ENCODE data around the gene NOVA1.
"Not testable (repeated sequence)": the region's sequence is repeated elsewhere in the genome, so short reads cannot be mapped to it uniquely, and the experiment has no call there.

The NOVA1 gene, protein sequence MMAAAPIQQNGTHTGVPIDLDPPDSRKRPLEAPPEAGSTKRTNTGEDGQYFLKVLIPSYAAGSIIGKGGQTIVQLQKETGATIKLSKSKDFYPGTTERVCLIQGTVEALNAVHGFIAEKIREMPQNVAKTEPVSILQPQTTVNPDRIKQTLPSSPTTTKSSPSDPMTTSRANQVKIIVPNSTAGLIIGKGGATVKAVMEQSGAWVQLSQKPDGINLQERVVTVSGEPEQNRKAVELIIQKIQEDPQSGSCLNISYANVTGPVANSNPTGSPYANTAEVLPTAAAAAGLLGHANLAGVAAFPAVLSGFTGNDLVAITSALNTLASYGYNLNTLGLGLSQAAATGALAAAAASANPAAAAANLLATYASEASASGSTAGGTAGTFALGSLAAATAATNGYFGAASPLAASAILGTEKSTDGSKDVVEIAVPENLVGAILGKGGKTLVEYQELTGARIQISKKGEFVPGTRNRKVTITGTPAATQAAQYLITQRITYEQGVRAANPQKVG

DNA sequence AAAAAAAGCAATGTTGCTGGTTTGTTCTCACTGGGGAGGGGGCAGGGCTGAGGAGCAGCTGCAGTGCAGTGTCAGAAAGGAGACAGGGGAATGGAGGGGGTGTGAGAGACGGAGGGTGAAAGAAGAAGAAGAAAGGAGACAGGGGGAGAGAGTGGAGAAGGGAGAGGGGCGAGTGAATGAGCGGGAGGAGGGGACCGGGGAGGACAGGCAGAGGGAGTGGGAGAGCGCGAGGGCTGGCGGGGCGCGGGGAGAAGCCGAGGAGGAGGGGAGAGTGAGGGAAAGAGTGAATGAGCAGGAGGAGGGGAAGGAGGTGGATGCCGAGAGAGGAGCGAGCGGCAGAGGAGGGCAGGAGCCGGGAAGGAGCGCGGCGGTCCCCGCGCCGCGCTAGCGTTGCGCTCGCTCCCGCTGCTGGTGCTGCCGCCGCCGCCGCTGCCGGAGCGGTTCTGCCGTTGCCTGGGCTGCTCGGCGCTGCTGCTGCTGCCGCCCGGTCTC, at the start of gene NOVA1:
Gene NOVA1 (minus strand): TSS at position 445 of the 492 bp plus-strand sequence. CDS start 597 bp downstream, outside the sequence.
- DNase-seq (ENCODE audit: low read depth): no peak

DNA sequence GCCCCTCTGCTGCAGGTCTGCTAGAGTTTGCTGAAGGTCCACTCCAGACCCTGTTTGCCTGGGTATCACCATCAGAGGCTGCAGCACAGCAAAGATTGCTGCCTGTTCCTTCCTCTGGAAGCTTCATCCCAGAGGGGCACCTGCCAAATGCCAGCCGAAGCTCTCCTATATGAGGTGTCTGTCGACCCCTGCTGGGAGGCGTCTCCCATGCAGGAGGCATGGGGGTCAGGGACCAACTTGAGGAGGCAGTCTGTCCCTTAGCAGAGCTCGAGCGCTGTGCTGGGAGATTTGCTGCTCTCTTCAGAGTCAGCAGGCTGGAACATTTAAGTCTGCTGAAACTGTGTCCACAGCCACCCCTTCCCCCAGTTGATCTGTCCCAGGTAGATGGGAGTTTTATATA, 47.2 kb upstream of the NOVA1 start:
- not testable (repeated sequence) for DNase-seq (ENCODE audit: low read depth)

DNA sequence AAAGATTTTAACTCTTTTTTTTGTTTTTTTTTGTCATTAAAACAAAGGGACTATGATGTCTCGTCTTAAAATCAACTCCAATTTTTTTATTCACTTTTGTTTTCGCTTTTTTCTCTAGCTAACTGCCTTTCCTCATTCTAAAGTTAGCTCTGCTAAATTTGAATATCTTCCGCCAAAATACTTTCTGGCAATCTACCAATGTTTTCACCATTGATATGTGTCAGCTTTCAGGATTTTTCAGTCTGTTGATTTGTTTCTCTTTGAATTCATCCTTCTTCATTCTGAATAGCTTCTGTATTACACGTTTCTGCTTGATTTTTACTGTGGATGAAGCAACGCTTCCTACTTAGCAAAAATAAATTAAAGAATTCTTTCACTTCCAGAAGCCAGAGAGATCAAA, 38.7 kb upstream of the NOVA1 start:
- no peak for DNase-seq (ENCODE audit: low read depth)

DNA sequence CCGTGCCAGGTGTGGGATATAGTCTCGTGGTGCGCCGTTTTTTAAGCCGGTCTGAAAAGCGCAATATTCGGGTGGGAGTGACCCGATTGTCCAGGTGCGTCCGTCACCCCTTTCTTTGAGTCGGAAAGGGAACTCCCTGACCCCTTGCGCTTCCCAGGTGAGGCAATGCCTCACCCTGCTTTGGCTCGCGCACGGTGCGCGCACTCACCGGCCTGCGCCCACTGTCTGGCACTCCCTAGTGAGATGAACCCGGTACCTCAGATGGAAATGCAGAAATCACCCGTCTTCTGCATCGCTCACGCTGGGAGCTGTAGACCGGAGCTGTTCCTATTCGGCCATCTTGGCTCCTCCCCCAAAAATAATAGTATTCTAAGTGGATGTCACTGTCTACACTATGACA, 37.1 kb upstream of the NOVA1 start:
- not testable (repeated sequence) for DNase-seq (ENCODE audit: low read depth)

DNA sequence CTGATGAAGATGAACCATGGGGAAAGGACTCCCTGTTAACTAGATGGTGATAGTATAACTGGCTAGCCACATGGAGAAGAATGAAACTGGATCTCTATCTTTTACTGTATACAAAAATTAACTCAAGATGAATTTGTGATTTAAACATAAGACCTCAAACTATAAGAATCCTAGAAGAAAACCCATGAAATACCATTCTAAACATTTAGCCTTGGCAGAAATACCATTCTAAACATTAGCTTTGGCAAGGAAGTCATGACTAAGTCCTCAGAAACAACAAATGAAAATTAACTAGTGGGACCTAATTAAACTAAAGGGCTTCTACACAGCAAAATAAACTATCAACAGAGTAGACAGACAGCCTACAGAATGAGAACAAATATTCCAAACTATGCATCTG, 28.4 kb upstream of the NOVA1 start:
- DNase-seq (ENCODE audit: low read depth): no peak

DNA sequence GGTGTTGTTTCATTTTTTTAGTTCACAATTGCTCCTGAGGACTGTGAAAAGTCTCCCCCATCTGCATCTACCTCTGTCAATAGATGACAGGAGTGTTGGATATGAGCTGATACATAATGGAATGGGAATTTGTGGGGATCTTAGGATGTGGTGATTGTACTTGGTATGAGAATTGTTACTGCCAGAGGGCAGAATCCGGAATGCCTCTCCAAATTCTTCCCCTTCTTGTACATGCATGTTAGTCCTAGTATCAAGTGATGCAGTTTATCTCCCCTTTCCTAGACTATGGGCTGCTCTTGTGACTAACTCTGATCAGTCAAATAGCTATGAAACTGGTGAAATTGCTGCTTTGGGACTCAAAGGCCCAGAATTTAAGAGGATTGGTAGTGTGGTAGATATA, 24.8 kb upstream of the NOVA1 start:
- DNase-seq (ENCODE audit: low read depth): no peak

DNA sequence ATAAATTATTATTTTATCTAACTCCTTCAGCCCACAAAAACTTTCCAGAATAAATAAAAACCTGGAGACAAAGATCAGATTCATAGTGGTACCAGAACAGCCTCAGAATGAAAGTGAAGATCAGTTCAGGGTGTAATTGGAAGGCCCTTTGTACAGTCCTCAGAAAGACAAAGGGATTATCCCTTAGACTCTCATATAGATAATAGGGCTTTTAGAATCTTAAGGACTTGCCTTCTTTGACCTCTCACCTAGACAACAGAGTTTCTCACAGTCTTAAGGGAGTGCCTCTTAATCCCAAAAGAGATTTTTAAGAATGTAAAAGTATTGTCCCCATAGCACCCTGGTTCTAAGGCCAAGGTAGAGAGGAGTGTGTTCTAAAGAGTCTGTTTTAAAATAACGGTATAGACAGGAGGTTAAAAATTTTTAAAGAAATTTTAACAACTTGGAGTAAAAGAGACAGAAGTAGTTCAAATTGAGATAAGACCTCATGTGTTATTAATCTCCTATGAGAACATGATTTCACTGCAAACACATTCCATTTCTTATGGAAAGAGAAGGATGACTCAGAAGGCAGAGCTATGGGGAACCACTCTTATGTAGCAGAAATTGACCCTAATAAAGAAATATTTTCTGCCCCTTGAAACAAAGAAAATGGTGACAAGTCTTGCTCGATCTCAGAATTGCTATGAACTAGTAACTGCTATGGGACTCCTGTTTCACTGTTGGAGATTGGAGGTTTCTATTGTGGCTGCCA, 24.2 kb upstream of the NOVA1 start:
- no peak for DNase-seq (ENCODE audit: low read depth)

DNA sequence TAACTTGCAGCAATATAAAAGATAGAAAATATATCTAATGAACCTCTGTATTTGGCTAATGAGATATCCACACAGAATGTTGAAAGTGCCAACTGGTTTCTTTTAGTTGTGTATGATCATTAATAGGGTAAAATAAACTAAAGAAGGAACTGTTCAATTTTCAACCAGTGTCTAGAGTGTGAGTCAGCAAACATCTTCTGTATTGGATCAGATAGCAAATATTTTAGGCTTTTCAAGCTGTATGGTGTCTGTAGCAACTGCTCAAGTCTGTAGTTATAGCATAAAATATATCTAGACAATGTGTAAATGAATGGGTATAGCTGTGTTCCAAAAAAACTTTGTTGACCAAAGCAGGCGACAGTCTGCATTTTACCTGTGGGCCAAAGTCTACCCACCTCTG, 23.5 kb upstream of the NOVA1 start:
- DNase-seq (ENCODE audit: low read depth): no peak

DNA sequence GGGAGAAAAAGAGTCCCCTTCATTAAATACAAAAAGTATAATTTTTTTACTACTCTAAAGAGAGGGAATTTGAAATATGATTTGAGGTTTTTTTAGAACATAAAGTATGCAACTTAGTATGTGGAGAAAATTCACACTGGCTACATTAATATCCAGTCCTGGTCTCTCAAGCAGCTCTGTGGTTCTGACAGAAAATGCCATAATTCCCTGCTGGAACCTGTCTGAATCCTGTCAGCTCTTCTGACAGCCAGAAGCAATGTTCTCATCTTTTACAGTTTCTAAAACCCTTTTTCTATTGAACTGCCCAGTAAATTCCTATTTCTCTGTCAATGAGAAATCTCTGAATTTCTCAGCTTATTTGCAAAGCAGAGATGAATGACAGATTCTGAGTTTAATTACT, 13.4 kb upstream of the NOVA1 start:
- no peak for DNase-seq (ENCODE audit: low read depth)

DNA sequence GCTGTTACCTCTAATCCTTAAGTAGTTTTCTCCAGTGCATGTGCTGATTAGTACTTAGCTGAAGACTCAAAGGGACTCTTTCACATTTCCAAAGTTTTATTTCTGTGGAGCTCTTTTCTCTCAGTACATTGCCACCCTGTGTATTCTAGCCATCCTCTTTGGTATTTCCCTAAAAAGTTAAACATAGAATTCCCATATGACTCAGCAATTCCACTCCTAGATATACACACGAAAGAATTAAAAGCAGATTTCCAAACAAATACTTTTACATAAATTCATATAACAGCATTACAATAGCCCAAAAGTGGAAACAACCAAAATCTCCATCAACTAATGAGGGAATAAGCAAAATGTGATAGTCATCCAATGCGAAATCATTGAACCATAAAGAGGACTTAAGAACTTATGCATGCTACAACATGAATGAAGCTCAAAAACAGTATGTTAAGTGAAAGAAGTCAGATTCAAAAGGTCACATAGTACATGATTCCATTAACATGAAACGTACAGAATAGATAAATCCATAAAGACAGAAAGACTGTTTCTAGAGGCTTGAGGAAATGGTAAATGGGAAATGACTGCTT, 9.0 kb upstream of the NOVA1 start:
- no peak for DNase-seq (ENCODE audit: low read depth)

DNA sequence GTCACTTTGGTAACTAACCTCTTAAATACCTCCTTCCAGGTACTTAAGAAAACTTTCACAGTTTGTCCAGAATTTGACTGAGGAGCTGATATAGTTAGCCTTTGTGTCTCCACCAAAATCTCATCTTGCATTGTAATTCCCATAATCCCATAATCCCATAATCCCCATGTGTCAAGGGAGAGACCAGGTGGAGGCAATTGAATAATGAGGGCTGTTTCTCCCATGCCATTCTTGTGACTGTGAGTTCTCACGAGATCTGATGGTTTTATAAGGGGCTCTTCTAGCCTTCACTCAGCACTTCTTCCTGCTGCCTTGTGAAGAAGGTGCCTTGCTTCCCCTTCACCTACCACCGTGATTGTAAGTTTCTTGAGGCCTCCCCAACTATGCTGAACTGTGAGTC, 7.8 kb upstream of the NOVA1 start:
- no peak for DNase-seq (ENCODE audit: low read depth)

DNA sequence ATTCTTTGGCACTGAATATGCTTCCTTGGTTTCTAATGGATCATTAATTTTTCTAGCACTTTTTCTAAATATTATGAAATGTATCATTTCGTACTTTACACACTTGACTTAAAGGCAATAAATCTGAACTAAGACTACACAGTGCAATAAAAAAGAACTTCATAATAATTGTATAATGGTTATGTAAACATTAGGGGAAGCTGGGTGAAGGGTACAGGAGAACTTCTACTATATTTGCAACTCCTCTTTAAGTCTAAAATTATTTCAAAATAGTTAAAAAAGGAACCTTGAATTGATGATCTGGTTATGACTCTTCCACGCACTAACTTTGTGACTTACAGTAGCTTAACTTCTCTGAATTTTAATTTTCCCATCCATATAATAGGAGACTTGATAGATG, 5.1 kb upstream of the NOVA1 start:
- DNase-seq (ENCODE audit: low read depth): no peak

DNA sequence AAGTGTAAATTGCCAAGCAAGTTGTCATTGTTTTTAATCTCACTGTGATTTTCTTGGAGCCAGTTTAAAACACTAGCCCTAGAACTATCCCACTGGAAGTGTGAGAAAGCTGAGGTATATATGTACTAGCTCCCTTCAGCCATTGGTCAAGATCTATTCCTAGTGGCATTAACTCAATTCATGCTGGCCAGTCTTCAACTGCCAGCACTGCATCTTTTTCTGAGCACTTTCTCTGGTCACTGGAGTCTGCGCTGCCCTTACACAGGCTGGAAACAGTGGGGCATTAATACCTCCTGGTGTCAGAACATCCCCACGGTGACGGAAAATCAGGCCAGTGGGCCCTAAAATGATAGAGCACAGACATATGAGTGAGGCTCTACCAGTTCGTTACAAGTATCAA, 4.0 kb upstream of the NOVA1 start:
- no peak for DNase-seq (ENCODE audit: low read depth)

DNA sequence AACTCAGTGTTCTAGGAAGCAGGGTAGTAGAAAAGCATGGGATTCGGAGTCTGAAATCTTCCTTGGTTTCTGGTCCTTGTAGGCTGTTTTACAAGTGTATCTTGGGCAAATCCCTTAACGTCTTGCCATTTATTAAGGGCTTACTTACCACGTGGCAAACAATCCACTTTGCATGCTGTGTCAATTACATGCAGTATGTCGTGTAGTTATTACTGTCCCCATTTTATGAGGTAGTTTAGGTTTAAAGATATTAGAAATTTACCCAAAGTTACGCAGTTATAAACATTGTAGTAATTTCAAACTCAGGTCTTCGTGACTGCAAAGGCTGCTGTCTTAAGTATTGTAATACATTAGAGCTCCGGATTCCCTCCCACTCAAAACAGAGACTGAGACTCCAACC, 1.5 kb upstream of the NOVA1 start:
- DNase-seq (ENCODE audit: low read depth): no peak

DNA sequence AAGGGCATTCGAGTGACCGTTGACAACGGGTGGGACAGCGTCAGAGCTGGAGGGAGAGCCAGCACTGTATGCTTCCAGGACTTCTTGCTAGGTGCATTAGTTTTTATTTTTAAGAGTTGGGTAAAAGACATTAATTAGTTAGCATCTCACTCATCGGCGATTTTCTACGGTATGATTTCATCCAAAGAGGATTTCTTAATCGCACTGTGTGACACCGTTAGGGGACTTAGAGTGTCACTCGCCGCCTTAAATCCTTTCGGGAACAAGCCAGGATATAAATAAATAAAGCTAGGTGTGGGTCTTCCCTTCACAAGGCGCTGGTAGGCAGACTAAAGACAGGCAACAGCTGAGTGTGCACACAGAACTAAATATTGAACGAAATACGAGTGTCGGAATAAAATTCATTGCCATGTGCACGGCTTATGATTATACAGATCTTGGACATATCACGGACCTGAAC, 869 bp upstream of the NOVA1 start:
- no peak for DNase-seq (ENCODE audit: low read depth)

DNA sequence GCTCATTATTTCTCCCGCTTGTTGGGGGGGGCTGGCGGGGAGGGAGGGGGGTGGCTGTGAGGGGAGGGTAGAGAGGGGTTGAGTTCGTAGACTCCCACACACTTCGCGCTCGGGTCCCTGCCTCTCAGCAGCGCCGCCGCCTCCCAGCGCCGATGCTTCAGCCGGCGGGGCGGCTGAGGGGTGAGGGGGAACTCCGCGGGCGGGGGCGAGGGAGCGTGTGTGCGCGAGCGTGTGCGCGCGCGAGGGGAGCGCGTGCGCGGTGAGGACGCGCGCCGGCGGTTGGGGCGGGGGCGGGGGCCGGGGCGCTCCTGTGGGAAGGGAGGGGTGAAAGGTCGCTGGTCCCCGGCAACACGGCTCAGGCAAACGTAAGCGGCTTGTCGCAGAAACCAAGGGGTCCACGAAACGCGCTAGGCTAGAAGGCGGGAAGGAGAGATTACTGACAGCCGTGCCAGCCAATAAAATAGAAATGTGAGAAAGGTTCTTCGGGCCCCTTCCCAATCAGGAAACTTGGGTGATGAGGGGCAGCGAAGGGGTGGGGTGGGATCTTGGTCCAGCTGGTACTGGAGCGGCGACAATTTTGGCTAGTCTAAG, 343 bp upstream of the NOVA1 start:
- DNase-seq (ENCODE audit: low read depth): no peak

DNA sequence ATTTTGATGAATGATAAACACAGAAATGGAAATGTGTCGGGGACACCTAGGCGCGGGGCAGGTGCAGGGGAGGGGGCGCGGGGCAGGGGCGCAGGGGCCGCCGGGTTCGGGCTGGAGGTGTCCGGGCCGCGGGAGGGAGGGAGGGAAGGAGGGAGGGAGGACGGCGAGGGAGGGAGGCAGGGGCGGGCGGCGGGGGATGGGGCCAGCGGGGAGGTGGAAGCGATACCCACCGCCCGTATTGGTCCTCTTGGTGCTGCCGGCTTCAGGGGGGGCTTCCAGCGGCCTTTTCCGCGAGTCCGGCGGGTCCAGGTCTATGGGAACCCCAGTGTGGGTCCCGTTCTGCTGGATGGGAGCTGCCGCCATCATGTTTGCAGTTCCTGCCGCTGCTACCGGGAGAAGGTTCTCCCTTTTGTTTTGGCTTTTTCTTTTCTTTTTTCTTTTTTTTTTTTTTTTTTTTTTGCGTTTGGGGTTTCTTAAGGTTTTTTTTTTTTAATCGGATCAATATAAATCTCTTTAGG, 703 bp downstream of the NOVA1 start:
- DNase-seq (ENCODE audit: low read depth): no peak

DNA sequence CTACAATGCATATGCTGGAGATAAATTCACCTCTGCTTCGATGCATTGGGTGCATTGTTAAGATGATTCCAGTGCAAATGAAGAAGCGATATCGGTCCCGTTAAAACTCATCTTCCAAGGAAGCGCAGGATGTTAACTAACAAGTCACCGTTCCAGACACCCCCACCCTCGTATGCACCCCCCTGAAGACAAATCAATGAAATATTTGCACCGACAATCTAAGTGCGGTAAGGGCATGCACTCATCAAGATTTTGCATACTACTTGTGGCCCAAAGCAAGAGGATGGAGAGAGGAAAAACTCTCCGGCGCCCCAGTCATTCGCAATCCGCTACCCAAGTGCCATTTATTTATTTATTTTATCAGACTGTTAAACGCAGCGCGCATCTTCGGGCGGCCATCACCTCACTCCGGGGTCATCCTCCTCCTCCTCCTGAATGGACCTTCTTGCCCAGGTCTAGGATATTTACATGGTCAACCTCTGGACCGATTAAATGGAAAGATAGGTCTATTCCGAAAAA, 1.2 kb downstream of the NOVA1 start:
- DNase-seq (ENCODE audit: low read depth): no peak

DNA sequence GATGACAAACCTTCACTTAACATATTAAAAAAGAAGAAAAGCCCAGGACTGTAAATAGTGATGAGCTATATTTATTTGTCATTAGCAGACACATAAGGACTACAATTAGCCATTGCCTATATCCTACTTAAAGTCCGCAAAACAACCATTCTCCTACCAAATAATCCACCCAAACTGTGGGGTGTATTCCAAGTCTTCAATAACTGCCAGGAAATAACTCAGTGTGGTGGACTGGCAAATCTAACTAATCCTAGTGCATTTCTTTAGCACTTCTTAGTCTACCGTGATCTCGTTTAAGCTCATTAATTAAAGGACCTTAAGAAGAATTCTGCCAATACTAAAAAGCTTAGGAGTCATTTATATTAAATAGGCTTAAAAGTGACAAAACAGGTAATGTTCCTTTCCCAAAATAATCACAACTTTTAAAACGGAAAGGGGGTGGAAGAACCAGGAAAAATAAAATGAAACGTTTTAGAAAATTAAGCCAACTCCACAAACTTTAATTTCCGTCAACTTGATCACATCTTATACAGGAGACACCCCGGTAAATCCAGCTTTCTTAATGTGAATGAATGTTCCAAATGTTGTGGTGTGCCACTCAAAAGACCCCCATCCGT, 1.8 kb downstream of the NOVA1 start:
- no peak for DNase-seq (ENCODE audit: low read depth)

DNA sequence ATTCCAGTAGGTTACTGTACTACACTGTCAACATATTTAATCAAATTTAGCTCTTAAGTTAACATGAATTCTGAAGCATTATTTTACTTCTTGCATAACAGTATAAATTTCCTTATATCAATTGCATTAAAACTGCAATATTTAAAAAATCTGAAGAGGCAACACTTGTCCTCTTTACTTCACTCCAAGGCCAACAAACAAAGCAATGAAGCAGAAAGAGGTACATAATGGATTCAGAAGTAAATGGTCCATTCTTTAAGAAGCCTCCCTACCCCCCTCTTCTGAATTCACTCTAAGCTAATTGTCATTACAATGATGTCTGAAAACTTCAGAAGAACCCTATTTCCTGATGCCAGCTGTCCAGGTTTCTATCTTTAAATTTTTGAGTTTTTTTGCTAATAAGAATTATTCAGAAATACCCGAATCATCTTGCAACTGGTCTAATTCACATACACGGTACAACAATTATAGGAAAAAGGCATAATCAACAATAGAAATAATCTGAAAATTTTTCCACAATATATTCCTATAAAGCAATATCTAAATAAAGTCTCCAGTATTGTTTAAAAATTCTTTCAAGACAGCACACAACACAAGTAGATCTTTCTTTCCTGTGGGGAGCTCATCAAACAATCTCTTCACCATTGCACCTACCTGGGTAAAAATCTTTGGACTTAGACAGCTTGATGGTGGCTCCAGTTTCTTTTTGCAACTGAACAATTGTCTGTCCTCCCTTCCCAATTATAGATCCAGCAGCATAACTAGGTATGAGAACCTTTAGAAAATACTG, 2.9 kb downstream of the NOVA1 start:
- DNase-seq (ENCODE audit: low read depth): no peak

DNA sequence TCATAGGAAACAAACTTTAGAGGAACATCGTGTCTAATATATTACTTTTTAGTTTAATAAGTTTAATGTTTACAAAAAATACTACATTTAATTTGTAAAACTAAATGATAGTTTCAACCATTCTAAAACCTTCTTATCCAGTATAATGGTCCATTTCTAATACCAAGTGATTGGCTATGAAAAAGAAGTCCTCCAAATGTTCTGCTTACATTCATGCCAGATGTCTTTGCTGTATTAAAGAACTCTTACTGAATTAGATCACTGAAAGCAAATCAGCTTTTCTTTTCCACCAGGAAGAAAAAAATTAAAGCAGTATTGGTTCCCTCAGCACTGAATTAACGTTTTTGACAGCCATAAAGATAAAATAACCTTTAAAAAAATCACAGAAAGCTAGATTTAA, 3.7 kb downstream of the NOVA1 start:
- no peak for DNase-seq (ENCODE audit: low read depth)

All from stimulated activated CD8-positive, alpha-beta memory T cell treated with anti-CD3 and anti-CD28 coated beads, Interleukin-15, amount 100 ng/mL, for 24 hours (primary cell).